SU-DHL-6 (cell line): ENCODE results near the gene ITPRIP.

Experiments
- H2AFZ ChIP-seq: fragments of 200-600 bp; sonication (generic); 2 replicates; pipeline ENCODE4 v1.6.1; 2014; ENCODE audit warnings: low read depth, mild to moderate bottlenecking, moderate library complexity, mixed read lengths, antibody characterized with exemption, low read length; ENCODE audit not compliant: severe bottlenecking
- H3F3A ChIP-seq: fragments of 200-600 bp; shearing (Covaris generic); 2 replicates; pipeline ENCODE4 v1.6.0; 2016; ENCODE audit warnings: antibody characterized with exemption, mild to moderate bottlenecking; ENCODE audit not compliant: insufficient read depth
- H3K27ac ChIP-seq: fragments of 200-600 bp; sonication (generic); 2 replicates; pipeline ENCODE4 v1.5.1; 2016; ENCODE audit warnings: low read depth, mild to moderate bottlenecking, low read length, moderate library complexity, mixed read lengths
- H3K27me3 ChIP-seq: fragments of 200-600 bp; sonication (generic), shearing (Covaris generic); 2 replicates; pipeline ENCODE4 v1.6.0; 2014; ENCODE audit warnings: mild to moderate bottlenecking, low read length
- H3K36me3 ChIP-seq: fragments of 200-600 bp; sonication (generic); 2 replicates; pipeline ENCODE4 v1.6.1; 2014; ENCODE audit warnings: mild to moderate bottlenecking, low read length, mixed read lengths
- H3K4me2 ChIP-seq: fragments of 300-600, 200-600 bp; shearing (Covaris generic), sonication (generic); 2 replicates; pipeline ENCODE4 v1.6.0; 2014; ENCODE audit warnings: low read length, low read depth, mild to moderate bottlenecking; ENCODE audit not compliant: poor library complexity, severe bottlenecking
- H3K4me3 ChIP-seq: fragments of 200-600 bp; sonication (generic); 2 replicates; pipeline ENCODE4 v1.5.1; 2014; ENCODE audit warnings: antibody characterized with exemption, low read length, mild to moderate bottlenecking, mixed read lengths; ENCODE audit not compliant: insufficient read depth, poor library complexity, severe bottlenecking
- H3K79me2 ChIP-seq: fragments of 200-600 bp; sonication (generic); 2 replicates; pipeline ENCODE4 v1.6.1; 2014; ENCODE audit warnings: mild to moderate bottlenecking, low read length, moderate library complexity; ENCODE audit not compliant: insufficient read depth
- H3K9ac ChIP-seq: fragments of 200-600 bp; sonication (generic); 2 replicates; pipeline ENCODE4 v1.7.0; 2014; ENCODE audit warnings: mild to moderate bottlenecking, low read length
- H3K9me2 ChIP-seq: fragments of 200-600 bp; sonication (generic); replicated peaks from 2 replicates; pipeline ENCODE4 v1.6.1; 2014; ENCODE audit warnings: low read length; ENCODE audit not compliant: insufficient read depth
- H3K9me3 ChIP-seq: fragments of 200-600 bp; sonication (generic); 2 replicates; pipeline ENCODE4 v1.6.1; 2014; ENCODE audit warnings: low read length, mixed read lengths; ENCODE audit not compliant: insufficient read depth
- H4K20me1 ChIP-seq: fragments of 200-600 bp; sonication (generic); 2 replicates; pipeline ENCODE4 v1.6.1; 2014; ENCODE audit warnings: low read depth, mild to moderate bottlenecking, antibody characterized with exemption, low read length, moderate library complexity, mixed read lengths
- EZH2phosphoT487 ChIP-seq: fragments of 200-600 bp; sonication (generic), shearing (Covaris generic); conservative IDR thresholded peaks from 2 replicates; pipeline ENCODE4 v1.6.1; 2018; ENCODE audit warnings: mild to moderate bottlenecking, antibody characterized with exemption, low read length, moderate library complexity, mixed read lengths
- TF ChIP-seq, protein P1 (sequence below): fragments of 200-600 bp; sonication (generic); IDR thresholded peaks from one replicate; pipeline ENCODE4 v1.5.1; 2017; ENCODE audit warnings: antibody characterized with exemption, mild to moderate bottlenecking, low read length, moderate library complexity; ENCODE audit not compliant: insufficient read depth, poor library complexity, severe bottlenecking

The ITPRIP gene

DNA sequence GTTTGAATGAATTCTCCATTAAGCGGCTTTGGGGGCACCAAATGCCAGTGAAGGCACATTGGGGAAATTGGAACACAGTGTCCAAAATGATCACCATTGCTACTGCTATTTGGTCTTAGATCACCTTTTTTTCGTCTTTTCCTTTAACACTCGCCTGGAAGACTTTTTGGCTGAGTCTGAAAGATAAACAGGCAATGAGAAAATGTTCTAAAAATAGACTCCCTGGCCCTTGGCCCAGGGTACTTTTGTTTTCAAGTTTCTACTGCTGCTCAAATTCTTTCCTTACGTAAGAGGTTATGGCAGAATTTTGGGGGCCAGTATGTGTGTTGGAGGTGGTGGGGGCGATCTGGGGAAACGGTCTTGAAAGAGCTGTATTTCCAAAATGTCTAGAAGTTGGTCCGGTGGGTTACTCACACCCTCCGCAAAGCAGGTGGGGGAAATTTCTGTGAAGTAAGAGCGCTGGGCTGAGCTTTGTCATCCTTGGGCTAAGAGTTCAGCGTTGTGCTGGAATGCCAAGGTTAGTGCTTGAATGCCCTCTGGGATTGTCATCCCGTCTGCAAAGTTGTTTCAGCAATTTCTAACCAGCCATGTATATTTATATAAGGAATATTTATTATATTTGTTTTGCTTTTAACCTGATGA is 1.3 kb upstream of the ITPRIP start:
- H2AFZ ChIP-seq: no peak overlapping the region
- no peaks in the 10 kb centered on the region for H3K9me2 ChIP-seq
- no peaks in the 10 kb centered on the region for H3K9me3 ChIP-seq
- peaks cover 30% of the 10 kb centered on the region for H3K79me2 ChIP-seq
- H3K27me3 ChIP-seq: no peaks in the 10 kb centered on the region
- no peak overlapping the region for H3K4me3 ChIP-seq
- H3K9ac ChIP-seq: no peak overlapping the region
- peak overlapping the region; percentile 74 for H3K4me2 ChIP-seq
- no peaks in the 10 kb centered on the region for H3F3A ChIP-seq
- no peaks in the 10 kb centered on the region for H3K36me3 ChIP-seq
- no peak overlapping the region for H3K27ac ChIP-seq
- no peak for TF ChIP-seq EZH2phosphoT487
- TF ChIP-seq, protein P1, sequence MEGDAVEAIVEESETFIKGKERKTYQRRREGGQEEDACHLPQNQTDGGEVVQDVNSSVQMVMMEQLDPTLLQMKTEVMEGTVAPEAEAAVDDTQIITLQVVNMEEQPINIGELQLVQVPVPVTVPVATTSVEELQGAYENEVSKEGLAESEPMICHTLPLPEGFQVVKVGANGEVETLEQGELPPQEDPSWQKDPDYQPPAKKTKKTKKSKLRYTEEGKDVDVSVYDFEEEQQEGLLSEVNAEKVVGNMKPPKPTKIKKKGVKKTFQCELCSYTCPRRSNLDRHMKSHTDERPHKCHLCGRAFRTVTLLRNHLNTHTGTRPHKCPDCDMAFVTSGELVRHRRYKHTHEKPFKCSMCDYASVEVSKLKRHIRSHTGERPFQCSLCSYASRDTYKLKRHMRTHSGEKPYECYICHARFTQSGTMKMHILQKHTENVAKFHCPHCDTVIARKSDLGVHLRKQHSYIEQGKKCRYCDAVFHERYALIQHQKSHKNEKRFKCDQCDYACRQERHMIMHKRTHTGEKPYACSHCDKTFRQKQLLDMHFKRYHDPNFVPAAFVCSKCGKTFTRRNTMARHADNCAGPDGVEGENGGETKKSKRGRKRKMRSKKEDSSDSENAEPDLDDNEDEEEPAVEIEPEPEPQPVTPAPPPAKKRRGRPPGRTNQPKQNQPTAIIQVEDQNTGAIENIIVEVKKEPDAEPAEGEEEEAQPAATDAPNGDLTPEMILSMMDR: no peak
- H4K20me1 ChIP-seq: peaks cover 13% of the 10 kb centered on the region; the same call in 1 of the 2 replicates

DNA sequence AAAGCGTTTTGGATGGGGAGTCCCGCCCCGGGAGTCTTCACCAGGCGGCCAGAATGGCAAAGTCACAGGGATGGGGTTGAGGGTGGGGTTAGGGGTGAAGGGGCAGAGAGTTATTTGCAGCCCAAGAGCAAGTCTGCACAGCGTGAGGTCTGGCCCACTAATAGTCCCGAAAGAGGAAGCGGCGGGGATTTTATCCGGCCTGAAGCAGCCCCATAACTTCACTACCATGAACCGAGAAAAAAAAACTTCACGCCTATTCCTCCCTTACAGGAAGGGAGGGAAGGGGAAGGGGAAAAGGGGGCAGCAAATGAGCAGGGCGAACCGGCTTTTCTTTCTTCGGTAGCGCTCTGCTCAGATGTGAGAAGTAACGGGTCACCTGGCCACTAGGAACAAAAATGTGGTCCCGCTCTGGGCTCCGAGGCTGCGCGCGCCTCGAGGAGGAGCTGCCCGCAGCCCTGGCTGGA is 712 bp downstream of the ITPRIP start:
- H3K9me2 ChIP-seq: no peaks in the 10 kb centered on the region
- peaks cover 50% of the 10 kb centered on the region for H3K79me2 ChIP-seq
- H3K4me2 ChIP-seq: peak overlapping the region; percentile 74
- H3K27me3 ChIP-seq: no peaks in the 10 kb centered on the region
- H2AFZ ChIP-seq: peak overlapping the region; percentile 93
- H3K4me3 ChIP-seq: peak overlapping the region; percentile 89
- peaks cover 14% of the 10 kb centered on the region; the same call in 1 of the 2 replicates for H4K20me1 ChIP-seq
- no peak for TF ChIP-seq EZH2phosphoT487
- TF ChIP-seq, protein P1: no peak
- no peaks in the 10 kb centered on the region for H3K36me3 ChIP-seq
- H3K9ac ChIP-seq: peak overlapping the region; percentile 91
- peak overlapping the region; percentile 76 for H3K27ac ChIP-seq
- H3K9me3 ChIP-seq: no peaks in the 10 kb centered on the region
- H3F3A ChIP-seq: no peaks in the 10 kb centered on the region

DNA sequence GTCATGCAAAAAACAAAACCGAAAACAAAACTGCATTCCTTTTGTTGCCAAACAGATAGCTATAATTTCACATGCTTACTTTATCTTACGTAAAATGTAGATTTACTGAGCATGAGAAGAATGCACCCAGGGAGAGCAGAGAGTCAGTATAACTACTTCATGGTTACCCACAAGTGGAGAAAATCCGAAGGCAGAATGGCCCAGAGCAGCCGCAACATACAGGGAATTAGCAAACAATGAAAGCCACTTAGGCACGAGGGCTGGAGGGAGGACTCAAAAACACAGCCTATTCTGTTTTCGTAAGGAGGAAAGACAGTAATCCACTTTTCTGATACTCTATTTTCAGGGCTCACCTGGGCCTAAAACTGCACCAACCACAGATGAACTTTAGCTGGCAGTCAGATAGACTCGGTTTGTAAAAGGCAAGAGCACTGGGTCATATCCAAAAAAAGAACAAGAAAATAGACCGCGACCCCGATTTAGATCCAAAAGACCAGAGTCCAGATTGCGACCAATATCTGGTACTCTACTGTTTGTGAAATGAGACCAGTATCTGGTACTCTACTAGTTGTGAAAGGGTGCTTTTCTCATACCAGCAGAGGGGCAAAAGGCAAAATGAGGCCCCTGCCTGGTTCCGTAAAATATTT is 1.3 kb downstream of the ITPRIP start:
- H3K79me2 ChIP-seq: peaks cover 56% of the 10 kb centered on the region
- no peaks in the 10 kb centered on the region for H3F3A ChIP-seq
- no peaks in the 10 kb centered on the region for H3K27me3 ChIP-seq
- peak overlapping the region; percentile 93 for H2AFZ ChIP-seq
- TF ChIP-seq, protein P1: no peak
- no peak for TF ChIP-seq EZH2phosphoT487
- H3K4me2 ChIP-seq: peak overlapping the region; percentile 74
- no peaks in the 10 kb centered on the region for H3K9me3 ChIP-seq
- peaks cover 17% of the 10 kb centered on the region; the same call in 1 of the 2 replicates for H4K20me1 ChIP-seq
- H3K36me3 ChIP-seq: no peaks in the 10 kb centered on the region
- peak overlapping the region; percentile 89 for H3K4me3 ChIP-seq
- H3K9ac ChIP-seq: peak overlapping the region; percentile 91
- H3K9me2 ChIP-seq: no peaks in the 10 kb centered on the region
- H3K27ac ChIP-seq: peak overlapping the region; percentile 76
